H1 (cell line): ENCODE data around the gene CCDC47. TPM values are rescaled to one million over a fixed set of nuclear protein-coding genes. Genes with fewer than 3 reads are reported as not detected.

ENCODE experiments used
- CTCF ChIA-PET: fragments of 300-600 bp; sonication (Branson Sonifier 250); formaldehyde crosslinking; loops from one replicate; lab custom pipeline; 2021; ENCODE audit not compliant: partially characterized antibody; lab: Charles Lee
- POLR2A ChIA-PET: fragments of 300-600 bp; sonication (Branson Sonifier 250); formaldehyde crosslinking; loops from one replicate; lab custom pipeline; 2021; ENCODE audit warnings: inconsistent platforms; ENCODE audit not compliant: partially characterized antibody; lab: Charles Lee
- DNase-seq, 2 experiments: peaks; one replicate each; pipeline versions ENCODE4 v3.0.0 to v3.0.0-alpha.2; 2010 to 2022; ENCODE audit warnings: low spot score in 2 of 2, low read depth in 1 of 2, mixed read lengths in 1 of 2
- FAIRE-seq: peaks from 2 replicates; lab custom pipeline; 2011; peaks lifted over from hg19 to GRCh38; lab: Jason Lieb, UNC
- H2AFZ ChIP-seq: 2 replicates; pipeline ENCODE4 v1.8.1; 2012; ENCODE audit warnings: low read length, inconsistent platforms
- H2AK5ac ChIP-seq: 2 replicates; pipeline ENCODE4 v1.6.1; 2013; ENCODE audit warnings: low read depth, low read length
- H2BK120ac ChIP-seq: replicated peaks from 2 replicates; pipeline ENCODE3; 2013; ENCODE audit warnings: low read depth, low read length, inconsistent platforms
- H2BK12ac ChIP-seq: 2 replicates; pipeline ENCODE4 v1.6.1; 2013; ENCODE audit warnings: low read depth, low read length
- H2BK15ac ChIP-seq: 2 replicates; pipeline ENCODE4 v1.6.1; 2013; ENCODE audit warnings: low read length
- H2BK20ac ChIP-seq: 2 replicates; pipeline ENCODE4 v1.6.1; 2013; ENCODE audit warnings: low read length
- H2BK5ac ChIP-seq: 2 replicates; pipeline ENCODE4 v1.6.1; 2013; ENCODE audit warnings: low read depth, low read length
- H3K14ac ChIP-seq: 2 replicates; pipeline ENCODE4 v1.6.1; 2013; ENCODE audit warnings: inconsistent platforms; ENCODE audit not compliant: insufficient read length
- H3K18ac ChIP-seq: 2 replicates; pipeline ENCODE4 v1.6.1; 2013; ENCODE audit warnings: low read length; ENCODE audit errors: extremely low read depth
- H3K23ac ChIP-seq: 2 replicates; pipeline ENCODE4 v1.6.1; 2013; ENCODE audit warnings: inconsistent platforms; ENCODE audit not compliant: insufficient read length
- H3K23me2 ChIP-seq: 2 replicates; pipeline ENCODE4 v1.6.1; 2013; ENCODE audit warnings: low read depth, low read length
- H3K27ac ChIP-seq: 2 replicates; pipeline ENCODE4 v1.6.1; 2011; ENCODE audit warnings: low read depth, low read length, inconsistent platforms
- H3K27me3 ChIP-seq, 4 experiments: replicated peaks in 1 of 4; 1 replicate in 1 of 4; 2 replicates in 3 of 4; pipeline versions ENCODE4 v1.6.1 to v1.8.1; 2011 to 2013; ENCODE audit warnings: low read length in 3 of 4, mild to moderate bottlenecking in 3 of 4, inconsistent platforms in 2 of 4, mixed read lengths in 2 of 4, moderate library complexity in 1 of 4; ENCODE audit not compliant: control insufficient read depth in 3 of 4, insufficient read depth in 3 of 4; ENCODE audit errors: extremely low read depth in 1 of 4
- H3K36me3 ChIP-seq, 4 experiments: 2 replicates each; pipeline versions ENCODE4 v1.6.1 to v1.8.1; 2011 to 2013; ENCODE audit warnings: mild to moderate bottlenecking in 4 of 4, low read length in 3 of 4, moderate library complexity in 2 of 4, control low read depth in 1 of 4, inconsistent platforms in 1 of 4; ENCODE audit not compliant: insufficient read depth in 4 of 4, control insufficient read depth in 2 of 4
- H3K4ac ChIP-seq: replicated peaks from 2 replicates; pipeline ENCODE3; 2013; ENCODE audit warnings: low read length, low read depth, mixed read lengths, inconsistent platforms; ENCODE audit not compliant: insufficient read length
- H3K4me1 ChIP-seq, 4 experiments: replicated peaks in 1 of 4; 1 replicate in 1 of 4; 2 replicates in 3 of 4; pipeline versions ENCODE4 v1.6.1 to v1.8.1; 2011 to 2013; ENCODE audit warnings: low read length in 3 of 4, inconsistent platforms in 2 of 4, mixed read lengths in 1 of 4; ENCODE audit not compliant: insufficient read depth in 4 of 4, control insufficient read depth in 3 of 4
- H3K4me2 ChIP-seq, 2 experiments: 2 replicates each; pipeline versions ENCODE4 v1.6.1 to v1.8.1; 2011 to 2013; ENCODE audit warnings: low read depth in 2 of 2, low read length in 2 of 2, control low read depth in 1 of 2, inconsistent platforms in 1 of 2, mild to moderate bottlenecking in 1 of 2; ENCODE audit not compliant: insufficient read depth in 1 of 2
- H3K4me3 ChIP-seq, 4 experiments: fragments of 200-600, 300-600 bp in 1 of 4; sonication (generic), shearing (Covaris generic), sonication (Bioruptor Twin) in 1 of 4; 2 replicates each; pipeline versions ENCODE4 v1.5.1 to v1.8.1; 2011 to 2016; ENCODE audit warnings: low read length in 4 of 4, low read depth in 3 of 4, control low read depth in 2 of 4, inconsistent platforms in 2 of 4, mild to moderate bottlenecking in 2 of 4, mixed read lengths in 1 of 4, moderate library complexity in 1 of 4; ENCODE audit not compliant: insufficient read depth in 2 of 4; ENCODE audit errors: extremely low read depth in 1 of 4
- H3K56ac ChIP-seq: replicated peaks from 2 replicates; pipeline ENCODE3; 2013; ENCODE audit warnings: low read depth, mild to moderate bottlenecking, mixed read lengths, low read length, inconsistent platforms; ENCODE audit not compliant: insufficient read length
- H3K79me1 ChIP-seq: 2 replicates; pipeline ENCODE4 v1.6.1; 2013; ENCODE audit warnings: low read depth, low read length, control low read depth
- H3K79me2 ChIP-seq, 2 experiments: 2 replicates each; pipeline versions ENCODE4 v1.6.1 to v1.8.1; 2012 to 2013; ENCODE audit warnings: low read length in 2 of 2, mild to moderate bottlenecking in 2 of 2, inconsistent platforms in 1 of 2; ENCODE audit not compliant: insufficient read depth in 2 of 2, control insufficient read depth in 1 of 2
- H3K9ac ChIP-seq, 4 experiments: replicated peaks in 1 of 4; 1 replicate in 1 of 4; 2 replicates in 3 of 4; pipeline versions ENCODE4 v1.6.1 to v1.8.1; 2011 to 2013; ENCODE audit warnings: low read depth in 3 of 4, low read length in 3 of 4, control low read depth in 2 of 4, mild to moderate bottlenecking in 2 of 4, moderate library complexity in 2 of 4, inconsistent platforms in 1 of 4; ENCODE audit errors: extremely low read depth in 1 of 4
- H3K9me3 ChIP-seq, 2 experiments: 2 replicates each; pipeline versions ENCODE4 v1.6.1 to v1.8.1; 2012 to 2013; ENCODE audit warnings: mild to moderate bottlenecking in 2 of 2, moderate library complexity in 2 of 2, control low read depth in 1 of 2, inconsistent platforms in 1 of 2, low read depth in 1 of 2, low read length in 1 of 2, mixed read lengths in 1 of 2; ENCODE audit not compliant: insufficient read depth in 2 of 2
- H4K20me1 ChIP-seq, 2 experiments: replicated peaks in 1 of 2; 2 replicates each; pipeline versions ENCODE3 to v1.8.1; 2011 to 2013; ENCODE audit warnings: inconsistent platforms in 2 of 2, low read length in 2 of 2, mild to moderate bottlenecking in 1 of 2; ENCODE audit not compliant: insufficient read depth in 2 of 2, control insufficient read depth in 1 of 2
- H4K5ac ChIP-seq: 2 replicates; pipeline ENCODE4 v1.6.1; 2013; ENCODE audit warnings: low read length, low read depth, mixed read lengths, inconsistent platforms; ENCODE audit not compliant: insufficient read length
- H4K8ac ChIP-seq: 2 replicates; pipeline ENCODE4 v1.8.0; 2013; ENCODE audit warnings: mild to moderate bottlenecking, moderate library complexity, low read length, inconsistent platforms; ENCODE audit not compliant: insufficient read depth; ENCODE audit errors: extremely low read depth
- H4K91ac ChIP-seq: replicated peaks from 2 replicates; pipeline ENCODE3; 2013; ENCODE audit warnings: low read length, mixed read lengths, inconsistent platforms; ENCODE audit not compliant: insufficient read length
- ASH2L ChIP-seq: fragments of 200-600, 300-600 bp; sonication (generic); IDR thresholded peaks from one replicate; pipeline ENCODE4 v1.7.1; 2017; ENCODE audit warnings: low read length
- BACH1 ChIP-seq: IDR thresholded peaks from 2 replicates; pipeline ENCODE4 v1.6.1; 2012; ENCODE audit warnings: low read length, improper control_type of control experiment
- BRCA1 ChIP-seq: IDR thresholded peaks from 2 replicates; pipeline ENCODE4 v1.6.1; 2012; ENCODE audit warnings: low read depth, low read length, improper control_type of control experiment
- FOSL1 ChIP-seq: IDR thresholded peaks from 2 replicates; pipeline ENCODE4 v1.6.1; 2011; ENCODE audit warnings: mild to moderate bottlenecking, low read depth, low read length, moderate library complexity; ENCODE audit not compliant: insufficient read depth
- HDAC2 ChIP-seq, 2 experiments: fragments of 300-600 bp in 1 of 2; sonication (generic) in 1 of 2; IDR thresholded peaks; 2 replicates each; pipeline ENCODE4 v1.6.1; 2011 to 2012; ENCODE audit warnings: low read depth in 2 of 2, low read length in 2 of 2, mild to moderate bottlenecking in 2 of 2, moderate library complexity in 2 of 2, borderline replicate concordance in 1 of 2, inconsistent platforms in 1 of 2
- HDAC6 ChIP-seq: IDR thresholded peaks from one replicate; pipeline ENCODE4 v1.7.1; 2012; ENCODE audit warnings: low read depth, mild to moderate bottlenecking, inconsistent platforms, low read length, moderate library complexity
- KDM4A ChIP-seq: IDR thresholded peaks from one replicate; pipeline ENCODE4 v1.7.1; 2012; ENCODE audit warnings: low read depth, mild to moderate bottlenecking, moderate library complexity, low read length, inconsistent platforms; ENCODE audit not compliant: severe bottlenecking
- KDM5A ChIP-seq: fragments of 200-600 bp; IDR thresholded peaks from 2 replicates; pipeline ENCODE4 v1.7.1; 2012; ENCODE audit warnings: mild to moderate bottlenecking, low read length, inconsistent platforms, mixed read lengths
- PHF8 ChIP-seq: fragments of 200-600 bp; sonication (generic); conservative IDR thresholded peaks from 2 replicates; pipeline ENCODE4 v1.7.1; 2012; ENCODE audit warnings: low read depth, mild to moderate bottlenecking, inconsistent platforms, low read length, moderate library complexity
- RBBP5 ChIP-seq: IDR thresholded peaks from 2 replicates; pipeline ENCODE4 v1.7.1; 2012; ENCODE audit warnings: low read depth, mild to moderate bottlenecking, inconsistent platforms, low read length, moderate library complexity, borderline replicate concordance
- RFX5 ChIP-seq: IDR thresholded peaks from 2 replicates; pipeline ENCODE4 v1.6.1; 2011; ENCODE audit warnings: low read depth, low read length, improper control_type of control experiment, borderline replicate concordance
- TBP ChIP-seq: IDR thresholded peaks from 2 replicates; pipeline ENCODE4 v1.6.1; 2011; ENCODE audit warnings: low read depth, low read length, improper control_type of control experiment
- WGBS, 2 experiments: shearing (Covaris generic) in 1 of 2; methylation state at CpG; one replicate each; pipeline versions ENCODE4 v1.1.6 to v1.1.7; 2013 to 2015; ENCODE audit warnings: low lambda C conversion rate in 2 of 2, mixed read lengths in 2 of 2, inconsistent platforms in 1 of 2, low coverage in 1 of 2, missing lambda C conversion rate in 1 of 2; ENCODE audit not compliant: insufficient replicate concordance in 2 of 2, insufficient coverage in 1 of 2, insufficient read length in 1 of 2; ENCODE audit errors: extremely low coverage in 1 of 2, missing lambda C conversion rate in 1 of 2; 5-methylcytosine and 5-hydroxymethylcytosine counted together
- polyA plus RNA-seq, 7 experiments: library from polyadenylated mRNA; depleted of rRNA in 3 of 7; stranded (reverse) in 5 of 7; unstranded in 2 of 7; fragments of >200 nt in 5 of 7; fragments of 200-250 nt in 2 of 7; gene quantifications; 1 replicate in 5 of 7; 2 replicates in 1 of 7; 4 replicates in 1 of 7; pipeline versions ENCODE4 v1.2.1 to v1.2.3, GENCODE V29; 2011 to 2013; ENCODE audit warnings: missing spikeins in 2 of 7, mixed read lengths in 2 of 7
- total RNA-seq: library from RNA; stranded (reverse); fragmentation: NEBNext Ultra II Directional; extraction: Animal tissue kit (Norgen Biotek cat#: 25700); gene quantifications from 2 replicates; pipeline ENCODE4 v1.2.1, GENCODE V29; 2021

The CCDC47 gene
- total and polyA plus RNA-seq, 2 of the 8 experiments (the other 6 are each of a cell fraction or from before 2014, with no cell fraction given): 21.2 to 83.1 TPM

DNA sequence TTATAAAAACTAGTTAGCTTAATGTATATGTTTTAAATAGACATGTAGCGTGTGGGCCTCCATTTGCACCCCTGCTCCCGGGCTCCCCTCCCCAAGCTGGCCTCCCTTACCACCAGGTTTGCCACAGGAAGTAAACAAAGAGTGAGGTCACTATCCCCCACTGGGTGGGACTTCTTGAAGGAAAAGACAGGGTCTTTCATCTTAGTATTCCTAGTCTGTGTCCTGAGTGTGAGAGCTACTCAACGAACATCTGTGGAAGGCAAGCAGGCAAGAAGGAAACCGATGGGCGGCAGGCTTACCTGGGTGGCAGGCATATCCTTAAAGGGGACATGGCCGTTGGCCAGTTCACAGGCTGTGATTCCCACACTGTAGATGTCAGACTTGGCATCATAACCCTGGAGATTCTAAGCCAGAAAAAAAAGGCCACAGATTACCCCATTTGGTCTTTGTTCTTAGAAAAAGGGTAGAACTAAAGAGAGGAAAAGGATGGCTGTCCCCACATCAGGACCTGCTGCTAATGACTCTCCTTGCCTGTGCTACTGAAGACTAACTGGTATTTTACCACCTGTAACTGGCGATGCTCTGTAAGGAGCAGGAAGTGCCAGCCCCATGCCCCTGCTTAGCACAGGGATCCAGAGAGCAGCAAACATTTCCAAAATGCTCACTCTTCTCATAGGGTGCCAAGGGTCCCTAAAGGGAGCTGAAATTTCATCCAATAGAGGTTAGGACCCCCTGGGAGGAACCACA is 66.9 kb downstream of the CCDC47 start:
- Histone ChIP-seq H3K9me3 (no peaks in the 10 kb centered on the region), H3K18ac (no peak overlapping the region), H2BK12ac (no peak overlapping the region), H4K8ac (no peak overlapping the region), H3K9ac (no peak overlapping the region), H3K4ac (no peak overlapping the region), H3K4me2 (no peak overlapping the region), H2BK15ac (no peak overlapping the region), H3K23me2 (no peaks in the 10 kb centered on the region), H2BK20ac (no peak overlapping the region), H3K4me3 (no peak overlapping the region), H4K91ac (no peak overlapping the region), H2AK5ac (no peak overlapping the region), H2BK5ac (no peak overlapping the region), H3K27ac (no peak overlapping the region), H3K4me1 (peaks cover under 1 to 5% (median 2%) of the 10 kb centered on the region in 4 experiments; a peak in 5 of 7 replicates), H4K5ac (no peak overlapping the region), H3K27me3 (peaks cover 0 to under 1% (median 0%) of the 10 kb centered on the region in 4 experiments; a peak in 2 of 7 replicates), H3K14ac (no peak overlapping the region), H2BK120ac (no peak overlapping the region), H4K20me1 (peaks cover 4 to 9% of the 10 kb centered on the region in 2 experiments), H3K56ac (no peak overlapping the region), H2AFZ (no peak overlapping the region), H3K36me3 (peaks cover 2 to 20% (median 8%) of the 10 kb centered on the region in 4 experiments; a peak in 5 of 8 replicates), H3K79me2 (no peaks in the 10 kb centered on the region; a peak in 1 of 4 replicates), H3K23ac (no peak overlapping the region), H3K79me1 (0 out of 2 replicates have a peak, but pooled peaks cover 3% of the 10 kb centered on the region)
- DNase-seq: no peak
- ChIA-PET CTCF (interaction anchor here (0.6 to 7.0 kb wide), 2 partner anchors 11 to 881 kb away, joined by 4 to 65 read pairs; no protein-coding TSS in a partner anchor), POLR2A (interaction anchor here (0.8 to 1.9 kb wide), 4 partner anchors 8 to 107 kb away, joined by 3 to 7 read pairs (median 3); partner anchors contain the start of genes CCDC47 and DDX42)
- 88% methylated on average over 7 of the region's 7 CpGs; no CpG with 5 or more reads in 1 of the 2 experiments for WGBS, 2 experiments
- FAIRE-seq: no peak
- no peak for TF ChIP-seq KDM5A
- TF ChIP-seq KDM4A: no peak
- TF ChIP-seq HDAC6: no peak
- no peak for TF ChIP-seq PHF8
- no peak for TF ChIP-seq RBBP5
- TF ChIP-seq RFX5: no peak
- no peak for TF ChIP-seq HDAC2 (IDR thresholded peaks at IDR 0.05; ENCODE audit: borderline replicate concordance in 1 of 2, low read depth in 2 of 2, low read length in 2 of 2)
- no peak for TF ChIP-seq FOSL1
- no peak for TF ChIP-seq BACH1
- TF ChIP-seq BRCA1: no peak
- TF ChIP-seq TBP: no peak
- TF ChIP-seq ASH2L: no peak
